ENCODE measurements around the gene TLE2. TPM values are rescaled to one million over a fixed set of nuclear protein-coding genes. Genes with fewer than 3 reads are reported as not detected.
A peak's percentile ranks its signal among the peaks of the same experiment; 100 is the strongest.
"Not testable (repeated sequence)": the region's sequence is repeated elsewhere in the genome, so short reads cannot be mapped to it uniquely, and the experiment has no call there.

TLE2 gene
- total RNA-seq, 2 donors from 2014 or later = 32.9 to 47.9 TPM

GRCh38 chr19:2998642-2999041, 30.4 kb downstream of the TLE2 start:
- intact Hi-C loops (cut with DNase I, micrococcal nuclease) = no loop called here
- no peak for DNase-seq
- no peak for ATAC-seq

- ATAC-seq = no peak
- intact Hi-C loops (cut with DNase I, micrococcal nuclease) = no loop called here
- no peak for DNase-seq
Observed at GRCh38 chr19:2997720-2998119, 31.4 kb downstream of the TLE2 start.

GRCh38 chr19:2994588-2995131, 34.4 kb downstream of the TLE2 start:
- intact Hi-C loops (cut with DNase I, micrococcal nuclease) = no loop called here
- ATAC-seq = no peak
- DNase-seq = no peak

GRCh38 chr19:2993579-2993978, 35.5 kb downstream of the TLE2 start:
- intact Hi-C loops (cut with DNase I, micrococcal nuclease) = no loop called here
- DNase-seq (no peak), ATAC-seq (no peak)

GRCh38 chr19:2992958-2993357, 36.1 kb downstream of the TLE2 start:
- DNase-seq (no peak), ATAC-seq (no peak)
- intact Hi-C loops (cut with DNase I, micrococcal nuclease) = no loop called here

GRCh38 chr19:2992333-2992732, 36.7 kb downstream of the TLE2 start:
- ATAC-seq; intact Hi-C loops (cut with DNase I, micrococcal nuclease); DNase-seq: not testable (repeated sequence)

- intact Hi-C loops (cut with DNase I, micrococcal nuclease) = no loop called here
- no peak for ATAC-seq
- no peak for DNase-seq
Observed at GRCh38 chr19:2989236-2989946, 39.7 kb downstream of the TLE2 start.

GRCh38 chr19:2988568-2988967, 40.5 kb downstream of the TLE2 start:
- intact Hi-C loops (cut with DNase I, micrococcal nuclease) = no loop called here
- ATAC-seq = no peak
- no peak for DNase-seq

- intact Hi-C loops (cut with DNase I, micrococcal nuclease) = no loop called here
- DNase-seq (no peak), ATAC-seq (no peak)
Observed at GRCh38 chr19:2987797-2988196, 41.3 kb downstream of the TLE2 start.

GRCh38 chr19:2986951-2987524, 42.0 kb downstream of the TLE2 start:
- ATAC-seq (no peak), DNase-seq (no peak)
- intact Hi-C loops (cut with DNase I, micrococcal nuclease) = no loop called here

- intact Hi-C loops (cut with DNase I, micrococcal nuclease) = no loop called here
Observed at GRCh38 chr19:2984215-2984528, 44.9 kb downstream of the TLE2 start.

GRCh38 chr19:2983351-2984214, 45.5 kb downstream of the TLE2 start:
- peak; percentile 23 for ATAC-seq
- intact Hi-C loops (cut with DNase I, micrococcal nuclease) = no loop called here
- DNase-seq = peak in 1 of 2 donors; percentile 30

More at GRCh38 chr19:2984215-2984528, 44.9 kb downstream of the TLE2 start:
- no peak for DNase-seq
- ATAC-seq = no peak

- ATAC-seq (peak; percentile 60), DNase-seq (peak; percentile 65 to 79)
- intact Hi-C loops (cut with DNase I, micrococcal nuclease) = no loop called here
Observed at GRCh38 chr19:2982983-2983350, 46.1 kb downstream of the TLE2 start.

GRCh38 chr19:2982561-2982960, 46.5 kb downstream of the TLE2 start:
- intact Hi-C loops (cut with DNase I, micrococcal nuclease) = no loop called here
- DNase-seq (no peak), ATAC-seq (no peak)

- no peak for DNase-seq
- intact Hi-C loops (cut with DNase I, micrococcal nuclease) = no loop called here
- no peak for ATAC-seq
Observed at GRCh38 chr19:2981898-2982297, 47.2 kb downstream of the TLE2 start.

GRCh38 chr19:2978772-2979171, 50.3 kb downstream of the TLE2 start:
- ATAC-seq (no peak), DNase-seq (no peak)
- intact Hi-C loops (cut with DNase I, micrococcal nuclease) = no loop called here

GRCh38 chr19:2978166-2978767, 50.8 kb downstream of the TLE2 start:
- intact Hi-C loops (cut with DNase I, micrococcal nuclease) = no loop called here
- ATAC-seq (no peak), DNase-seq (no peak)

- peak in 1 of 2 donors; percentile 37 for DNase-seq
- intact Hi-C loops (cut with DNase I, micrococcal nuclease) = no loop called here
- ATAC-seq = peak; percentile 13
Observed at GRCh38 chr19:2977746-2978138, 51.3 kb downstream of the TLE2 start.

GRCh38 chr19:2977001-2977745, 51.9 kb downstream of the TLE2 start, which contains the start of gene TLE6:
TSS of gene TLE6 (plus strand) at chr19:2977564. CDS start at chr19:2978234, 670 bp downstream.
- peak; percentile 97 to 98 for DNase-seq
- intact Hi-C loops (cut with DNase I, micrococcal nuclease) = no loop called here
- peak; percentile 96 for ATAC-seq

Measured in left colon (tissue), 2 donors.